Activated T-cell treated with anti-CD3 and anti-CD28 coated beads, Interleukin-2, amount 50 U/mL, for 72 hours (primary cell): Measurements from ENCODE around the gene KCTD15. TPM values are rescaled to one million over a fixed set of nuclear protein-coding genes. Genes with fewer than 3 reads are reported as not detected.

ENCODE experiments used
- ATAC-seq, 2 donors: fragments of 150-1000 bp; cut with Tn5 transposase; replicated peaks in 1 of 2; 2 replicates each; pipeline ENCODE4 v1.10.0; 2021; ENCODE audit warnings: moderate library complexity in 2 of 2, mild to moderate bottlenecking in 1 of 2
- DNase-seq, 2 donors: peaks; one replicate each; pipeline ENCODE4 v3.0.0; 2021 to 2022; ENCODE audit warnings: mixed read lengths in 1 of 2
- H3K27ac Mint-ChIP-seq: one replicate; pipeline ENCODE4 v1.8.0; 2022; ENCODE audit warnings: mild to moderate bottlenecking, moderate library complexity, mixed read lengths
- H3K27me3 Mint-ChIP-seq: one replicate; pipeline ENCODE4 v1.8.0; 2022; ENCODE audit warnings: low read depth, mixed read lengths
- H3K36me3 Mint-ChIP-seq, 2 donors: one replicate each; pipeline ENCODE4 v1.8.0; 2022; ENCODE audit warnings: mixed read lengths in 2 of 2, mild to moderate bottlenecking in 1 of 2; ENCODE audit not compliant: insufficient read depth in 2 of 2
- H3K4me1 Mint-ChIP-seq: one replicate; pipeline ENCODE4 v1.8.0; 2022; ENCODE audit warnings: low read depth, mixed read lengths
- H3K4me3 Mint-ChIP-seq, 2 donors: one replicate each; pipeline ENCODE4 v1.8.0; 2022; ENCODE audit warnings: mild to moderate bottlenecking in 2 of 2, mixed read lengths in 2 of 2, moderate library complexity in 2 of 2
- H3K9me3 Mint-ChIP-seq, 2 donors: one replicate each; pipeline ENCODE4 v1.8.0; 2022; ENCODE audit warnings: mixed read lengths in 2 of 2
- total RNA-seq, 2 donors: library from RNA; stranded (reverse); gene quantifications; one replicate each; pipeline ENCODE4 v1.2.3, GENCODE V29; 2022

The KCTD15 gene
- total RNA-seq, 2 donors from 2014 or later = 7.3 to 8.2 TPM

GRCh38 chr19:33805840-33806433 lies 9.3 kb downstream of the KCTD15 start:
- no peaks in the 10 kb centered on the region for H3K9me3 Mint-ChIP-seq
- H3K4me3 Mint-ChIP-seq = no peak overlapping the region
- no peaks in the 10 kb centered on the region for H3K27me3 Mint-ChIP-seq
- no peak overlapping the region for H3K27ac Mint-ChIP-seq
- no peaks in the 10 kb centered on the region for H3K36me3 Mint-ChIP-seq
- ATAC-seq = no peak
- H3K4me1 Mint-ChIP-seq = no peaks in the 10 kb centered on the region
- DNase-seq = no peak

GRCh38 chr19:33806434-33806881 lies 9.8 kb downstream of the KCTD15 start:
- H3K27ac Mint-ChIP-seq = no peak overlapping the region

GRCh38 chr19:33808399-33808798 lies 11.7 kb downstream of the KCTD15 start:
- Mint-ChIP-seq H3K4me3 (no peak overlapping the region), H3K9me3 (no peaks in the 10 kb centered on the region), H3K27me3 (no peaks in the 10 kb centered on the region), H3K4me1 (no peaks in the 10 kb centered on the region), H3K27ac (no peak overlapping the region), H3K36me3 (no peaks in the 10 kb centered on the region)
- DNase-seq (no peak), ATAC-seq (no peak)

More at GRCh38 chr19:33806434-33806881, 9.8 kb downstream of the KCTD15 start:
- Mint-ChIP-seq H3K27me3 (no peaks in the 10 kb centered on the region), H3K36me3 (no peaks in the 10 kb centered on the region), H3K9me3 (no peaks in the 10 kb centered on the region), H3K4me3 (no peak overlapping the region), H3K4me1 (no peaks in the 10 kb centered on the region)
- no peak for ATAC-seq
- DNase-seq = no peak

- no peak for DNase-seq
- H3K4me1 Mint-ChIP-seq = no peaks in the 10 kb centered on the region
- no peak overlapping the region for H3K4me3 Mint-ChIP-seq
- H3K27ac Mint-ChIP-seq = no peak overlapping the region
- no peaks in the 10 kb centered on the region for H3K9me3 Mint-ChIP-seq
- H3K36me3 Mint-ChIP-seq = no peaks in the 10 kb centered on the region
- no peak for ATAC-seq
- H3K27me3 Mint-ChIP-seq = no peaks in the 10 kb centered on the region
These were observed 13.3 kb downstream of the KCTD15 start for GRCh38 chr19:33809960-33810359.

- H3K27ac Mint-ChIP-seq = no peak overlapping the region
- ATAC-seq (no peak), DNase-seq (no peak)
- H3K9me3 Mint-ChIP-seq = no peaks in the 10 kb centered on the region
- H3K4me1 Mint-ChIP-seq = no peaks in the 10 kb centered on the region
- H3K4me3 Mint-ChIP-seq = no peak overlapping the region
- H3K36me3 Mint-ChIP-seq = no peaks in the 10 kb centered on the region
- H3K27me3 Mint-ChIP-seq = no peaks in the 10 kb centered on the region
These were observed 14.2 kb downstream of the KCTD15 start for GRCh38 chr19:33810821-33811220.

- no peaks in the 10 kb centered on the region for H3K36me3 Mint-ChIP-seq
- no peaks in the 10 kb centered on the region for H3K27me3 Mint-ChIP-seq
- ATAC-seq (no peak), DNase-seq (no peak)
- H3K4me3 Mint-ChIP-seq = no peak overlapping the region
- no peak overlapping the region for H3K27ac Mint-ChIP-seq
- no peaks in the 10 kb centered on the region for H3K4me1 Mint-ChIP-seq
- H3K9me3 Mint-ChIP-seq = no peaks in the 10 kb centered on the region
These were observed 14.6 kb downstream of the KCTD15 start for GRCh38 chr19:33811246-33811645.

GRCh38 chr19:33811736-33812387 lies 15.2 kb downstream of the KCTD15 start:
- Mint-ChIP-seq H3K27me3 (no peaks in the 10 kb centered on the region), H3K9me3 (no peaks in the 10 kb centered on the region), H3K27ac (no peak overlapping the region), H3K4me3 (no peak overlapping the region), H3K36me3 (no peaks in the 10 kb centered on the region), H3K4me1 (no peaks in the 10 kb centered on the region)
- DNase-seq (no peak), ATAC-seq (no peak)

- no peaks in the 10 kb centered on the region for H3K4me1 Mint-ChIP-seq
- ATAC-seq (no peak), DNase-seq (no peak)
- H3K9me3 Mint-ChIP-seq = no peaks in the 10 kb centered on the region
- H3K36me3 Mint-ChIP-seq = no peaks in the 10 kb centered on the region
- no peak overlapping the region for H3K27ac Mint-ChIP-seq
- no peak overlapping the region for H3K4me3 Mint-ChIP-seq
- H3K27me3 Mint-ChIP-seq = no peaks in the 10 kb centered on the region
These were observed 16.0 kb downstream of the KCTD15 start for GRCh38 chr19:33812388-33813330.

GRCh38 chr19:33813391-33814101 lies 16.9 kb downstream of the KCTD15 start:
- Mint-ChIP-seq H3K4me3 (no peak overlapping the region), H3K9me3 (no peaks in the 10 kb centered on the region), H3K27me3 (no peaks in the 10 kb centered on the region), H3K27ac (no peak overlapping the region), H3K36me3 (no peaks in the 10 kb centered on the region), H3K4me1 (no peaks in the 10 kb centered on the region)
- ATAC-seq (no peak), DNase-seq (no peak)

- Mint-ChIP-seq H3K27me3 (no peaks in the 10 kb centered on the region), H3K9me3 (no peaks in the 10 kb centered on the region), H3K36me3 (no peaks in the 10 kb centered on the region), H3K4me1 (peaks cover 5% of the 10 kb centered on the region), H3K27ac (no peak overlapping the region), H3K4me3 (no peak overlapping the region)
- no peak for ATAC-seq
- DNase-seq = no peak
These were observed 17.8 kb downstream of the KCTD15 start for GRCh38 chr19:33814181-33815165.

GRCh38 chr19:33815380-33816340 lies 19.0 kb downstream of the KCTD15 start:
- Mint-ChIP-seq H3K9me3 (no peaks in the 10 kb centered on the region), H3K36me3 (no peaks in the 10 kb centered on the region), H3K27ac (no peak overlapping the region), H3K4me3 (no peak overlapping the region), H3K4me1 (peaks cover 6% of the 10 kb centered on the region), H3K27me3 (no peaks in the 10 kb centered on the region)
- no peak for ATAC-seq
- DNase-seq = no peak
